ENCODE results near the gene UBE2S.

Gene UBE2S

GRCh38 chr19:55442372-55442961 lies 34.9 kb upstream of the UBE2S start:
- Histone ChIP-seq H3K4me3 (no peak overlapping the region), H3K9me3 (ENCODE audit: low read depth, low read length) (no peaks in the 10 kb centered on the region), H3K9ac (ENCODE audit: insufficient read length) (no peak overlapping the region), H3K27ac (no peak overlapping the region), H3K36me3 (ENCODE audit: insufficient read depth, low read length) (no peaks in the 10 kb centered on the region)
- DNase-seq (ENCODE audit: low read depth, low spot score), result no peak
- TF ChIP-seq POLR2AphosphoS5 (IDR thresholded peaks at IDR 0.05; ENCODE audit: borderline replicate concordance, low read depth, low read length) (no peak), EZH2 (IDR thresholded peaks at IDR 0.05) (no peak), FOXP2 (optimal IDR thresholded peaks at IDR 0.05; ENCODE audit: control extremely low read depth, extremely low read length, insufficient read depth) (no peak)

- Histone ChIP-seq H3K36me3 (ENCODE audit: insufficient read depth, low read length) (no peaks in the 10 kb centered on the region), H3K27ac (no peak overlapping the region), H3K9me3 (ENCODE audit: low read depth, low read length) (no peaks in the 10 kb centered on the region), H3K4me3 (0 out of 2 replicates have a peak overlapping the region, but pooled peaks have one; percentile 18), H3K9ac (ENCODE audit: insufficient read length) (no peak overlapping the region)
- DNase-seq (ENCODE audit: low read depth, low spot score), result no peak
- TF ChIP-seq FOXP2 (optimal IDR thresholded peaks at IDR 0.05; ENCODE audit: control extremely low read depth, extremely low read length, insufficient read depth) (no peak), EZH2 (IDR thresholded peaks at IDR 0.05) (no peak), POLR2AphosphoS5 (IDR thresholded peaks at IDR 0.05; ENCODE audit: borderline replicate concordance, low read depth, low read length) (no peak)
Measured at GRCh38 chr19:55441692-55442321, 34.2 kb upstream of the UBE2S start.

DNA sequence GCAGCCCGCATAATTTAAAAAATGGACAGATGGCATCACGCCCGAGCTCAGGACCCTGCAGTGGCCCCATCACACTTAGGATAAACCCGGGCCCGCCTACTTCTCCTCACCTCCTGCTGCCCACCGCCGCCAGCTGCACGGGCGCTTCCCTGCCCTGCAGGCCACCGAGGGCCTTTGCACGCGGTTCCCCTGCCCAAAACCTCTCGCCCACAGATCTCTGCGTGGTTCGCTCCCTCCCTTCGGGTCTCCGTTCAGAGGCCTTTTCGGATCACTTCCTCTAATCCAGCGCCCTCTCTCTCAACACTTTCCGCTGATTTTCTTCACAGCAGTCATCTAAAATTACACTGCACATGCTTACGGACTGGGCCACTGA lies 33.7 kb upstream of the UBE2S start:
- no peaks in the 10 kb centered on the region for H3K36me3 ChIP-seq (ENCODE audit: insufficient read depth, low read length)
- H3K9ac ChIP-seq (ENCODE audit: insufficient read length), result no peak overlapping the region
- TF ChIP-seq FOXP2 (optimal IDR thresholded peaks at IDR 0.05; ENCODE audit: control extremely low read depth, extremely low read length, insufficient read depth) (no peak), EZH2 (IDR thresholded peaks at IDR 0.05) (no peak), POLR2AphosphoS5 (IDR thresholded peaks at IDR 0.05; ENCODE audit: borderline replicate concordance, low read depth, low read length) (no peak)
- H3K27ac ChIP-seq, result no peak overlapping the region
- no peak overlapping the region for H3K4me3 ChIP-seq
- DNase-seq (ENCODE audit: low read depth, low spot score), result no peak
- H3K9me3 ChIP-seq (ENCODE audit: low read depth, low read length), result no peaks in the 10 kb centered on the region

DNA sequence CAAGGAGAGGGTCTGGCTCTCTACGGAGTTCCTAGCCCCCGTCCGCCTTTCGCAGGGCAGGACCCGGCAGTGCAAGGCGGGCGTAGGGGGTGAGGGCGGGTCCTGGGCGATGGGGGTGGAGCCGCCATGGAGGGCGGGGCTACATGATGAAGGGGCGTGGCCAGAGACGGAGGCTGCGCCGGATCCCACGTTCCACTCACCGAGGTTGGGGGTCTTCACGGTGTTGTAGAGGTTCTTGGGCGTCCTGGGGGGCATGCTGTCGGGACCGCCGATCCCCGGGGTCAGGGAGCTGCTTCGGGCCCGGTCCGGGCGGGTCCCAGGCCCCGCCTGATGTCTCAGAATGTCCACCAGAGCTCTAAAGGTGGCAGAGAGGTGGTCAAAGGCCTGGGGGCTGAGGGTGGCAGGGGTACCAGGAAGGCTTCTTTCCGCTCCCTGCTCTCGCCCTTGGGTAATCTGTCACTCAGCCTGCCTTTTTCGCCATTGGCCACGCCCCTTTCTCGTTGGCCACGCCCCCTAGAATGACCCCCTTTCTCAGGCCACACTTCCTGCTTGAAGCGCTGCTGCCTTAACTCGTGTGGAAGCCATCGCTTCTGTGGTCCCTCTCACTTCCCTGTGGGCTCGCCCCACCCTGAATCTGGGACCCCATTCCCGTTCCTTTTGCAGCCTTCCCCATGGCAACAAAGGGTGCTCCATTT lies 33.0 kb upstream of the UBE2S start:
- TF ChIP-seq POLR2AphosphoS5 (IDR thresholded peaks at IDR 0.05; ENCODE audit: borderline replicate concordance, low read depth, low read length), result no peak
- no peak for TF ChIP-seq FOXP2 (optimal IDR thresholded peaks at IDR 0.05; ENCODE audit: control extremely low read depth, extremely low read length, insufficient read depth)
- no peak for TF ChIP-seq EZH2 (IDR thresholded peaks at IDR 0.05)
- Histone ChIP-seq H3K36me3 (ENCODE audit: insufficient read depth, low read length) (no peaks in the 10 kb centered on the region), H3K27ac (no peak overlapping the region), H3K9me3 (ENCODE audit: low read depth, low read length) (no peaks in the 10 kb centered on the region), H3K9ac (ENCODE audit: insufficient read length) (no peak overlapping the region), H3K4me3 (peak overlapping the region; percentile 63)
- no peak for DNase-seq (ENCODE audit: low read depth, low spot score)

DNA sequence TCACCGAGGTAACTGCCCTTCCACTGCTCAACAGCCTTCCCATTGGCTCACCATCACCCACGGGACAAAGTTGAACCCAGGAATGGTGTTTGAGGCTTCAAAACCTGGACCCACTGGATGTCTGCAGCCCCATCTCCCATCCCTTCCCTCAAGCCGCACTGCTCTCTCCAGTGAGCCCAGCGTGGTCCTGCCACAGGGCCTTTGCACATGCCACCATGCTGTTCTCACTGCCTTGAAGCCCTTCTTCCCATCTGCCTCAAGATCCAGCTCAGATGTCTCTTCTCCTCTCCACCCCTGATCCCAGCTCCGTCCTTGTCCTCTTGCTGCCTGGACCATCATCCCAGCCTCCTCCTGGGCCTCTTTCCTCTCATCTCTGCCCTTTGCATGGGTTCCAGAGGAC lies 31.5 kb upstream of the UBE2S start:
- TF ChIP-seq POLR2AphosphoS5 (IDR thresholded peaks at IDR 0.05; ENCODE audit: borderline replicate concordance, low read depth, low read length) (no peak), EZH2 (IDR thresholded peaks at IDR 0.05) (no peak), FOXP2 (optimal IDR thresholded peaks at IDR 0.05; ENCODE audit: control extremely low read depth, extremely low read length, insufficient read depth) (no peak)
- Histone ChIP-seq H3K9me3 (ENCODE audit: low read depth, low read length) (no peaks in the 10 kb centered on the region), H3K9ac (ENCODE audit: insufficient read length) (no peak overlapping the region), H3K4me3 (no peak overlapping the region), H3K27ac (no peak overlapping the region), H3K36me3 (ENCODE audit: insufficient read depth, low read length) (no peaks in the 10 kb centered on the region)
- DNase-seq (ENCODE audit: low read depth, low spot score), result no peak

GRCh38 chr19:55437410-55437809 lies 29.8 kb upstream of the UBE2S start:
- H3K27ac ChIP-seq, result no peak overlapping the region
- no peak for TF ChIP-seq FOXP2 (optimal IDR thresholded peaks at IDR 0.05; ENCODE audit: control extremely low read depth, extremely low read length, insufficient read depth)
- TF ChIP-seq POLR2AphosphoS5 (IDR thresholded peaks at IDR 0.05; ENCODE audit: borderline replicate concordance, low read depth, low read length), result no peak
- TF ChIP-seq EZH2 (IDR thresholded peaks at IDR 0.05), result no peak
- H3K9me3 ChIP-seq (ENCODE audit: low read depth, low read length), result no peaks in the 10 kb centered on the region
- no peak overlapping the region for H3K9ac ChIP-seq (ENCODE audit: insufficient read length)
- DNase-seq (ENCODE audit: low read depth, low spot score), result no peak
- no peaks in the 10 kb centered on the region for H3K36me3 ChIP-seq (ENCODE audit: insufficient read depth, low read length)
- no peak overlapping the region for H3K4me3 ChIP-seq

GRCh38 chr19:55436847-55437246 lies 29.3 kb upstream of the UBE2S start:
- H3K27ac ChIP-seq, result no peak overlapping the region
- no peak for DNase-seq (ENCODE audit: low read depth, low spot score)
- no peak for TF ChIP-seq POLR2AphosphoS5 (IDR thresholded peaks at IDR 0.05; ENCODE audit: borderline replicate concordance, low read depth, low read length)
- TF ChIP-seq EZH2 (IDR thresholded peaks at IDR 0.05), result no peak
- no peak for TF ChIP-seq FOXP2 (optimal IDR thresholded peaks at IDR 0.05; ENCODE audit: control extremely low read depth, extremely low read length, insufficient read depth)
- H3K9ac ChIP-seq (ENCODE audit: insufficient read length), result no peak overlapping the region
- H3K4me3 ChIP-seq, result no peak overlapping the region
- no peaks in the 10 kb centered on the region for H3K9me3 ChIP-seq (ENCODE audit: low read depth, low read length)
- no peaks in the 10 kb centered on the region for H3K36me3 ChIP-seq (ENCODE audit: insufficient read depth, low read length)

- Histone ChIP-seq H3K27ac (no peak overlapping the region), H3K9me3 (ENCODE audit: low read depth, low read length) (no peaks in the 10 kb centered on the region), H3K36me3 (ENCODE audit: insufficient read depth, low read length) (no peaks in the 10 kb centered on the region), H3K4me3 (no peak overlapping the region), H3K9ac (ENCODE audit: insufficient read length) (no peak overlapping the region)
- TF ChIP-seq EZH2 (IDR thresholded peaks at IDR 0.05), result no peak
- no peak for TF ChIP-seq POLR2AphosphoS5 (IDR thresholded peaks at IDR 0.05; ENCODE audit: borderline replicate concordance, low read depth, low read length)
- no peak for TF ChIP-seq FOXP2 (optimal IDR thresholded peaks at IDR 0.05; ENCODE audit: control extremely low read depth, extremely low read length, insufficient read depth)
- no peak for DNase-seq (ENCODE audit: low read depth, low spot score)
Measured at GRCh38 chr19:55435020-55435419, 27.4 kb upstream of the UBE2S start.
